ENCODE data around the gene CARHSP1. TPM values are rescaled to one million over a fixed set of nuclear protein-coding genes. Genes with fewer than 3 reads are reported as not detected.
"Not testable (repeated sequence)": the region's sequence is repeated elsewhere in the genome, so short reads cannot be mapped to it uniquely, and the experiment has no call there.

Gene CARHSP1
- total RNA-seq, 1 donor from 2014 or later, result 26.0 TPM

GRCh38 chr16:8846401-8846932 lies 22.3 kb downstream of the CARHSP1 start:
- intact Hi-C loops (cut with DNase I), result no loop called here
- DNase-seq (no peak), ATAC-seq (ENCODE audit: poor library complexity) (no peak)

DNA sequence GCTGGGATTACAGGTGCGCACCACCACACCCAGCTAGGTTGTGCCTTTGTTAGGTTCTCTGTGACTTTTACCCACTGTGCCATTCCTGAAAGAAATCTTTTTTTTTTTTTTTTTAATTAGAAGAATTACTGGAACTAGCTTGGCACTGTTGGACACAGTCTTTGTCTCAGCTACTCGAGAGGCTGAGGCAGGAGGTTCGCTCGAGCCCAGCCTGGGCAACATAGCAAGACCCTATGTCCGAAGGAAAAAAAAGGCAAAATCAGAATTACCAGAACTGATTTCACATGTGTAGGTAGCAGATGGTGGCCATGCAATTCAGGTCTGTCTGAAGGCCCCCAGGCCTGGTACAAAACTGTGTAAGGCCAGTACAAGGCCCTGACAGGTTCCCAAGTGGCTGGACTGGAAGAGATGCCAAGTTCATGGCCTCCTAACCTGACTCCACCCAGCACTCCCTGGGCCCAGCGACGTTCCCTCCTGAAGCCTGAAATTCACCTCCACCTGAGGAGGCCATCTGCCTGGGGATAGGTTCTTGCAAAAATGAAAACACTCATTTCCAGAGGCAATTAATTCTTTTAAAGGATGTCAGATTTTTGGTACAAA lies 23.0 kb downstream of the CARHSP1 start:
- ATAC-seq (ENCODE audit: poor library complexity) (no peak), DNase-seq (no peak)
- intact Hi-C loops (cut with DNase I), result no loop called here

DNA sequence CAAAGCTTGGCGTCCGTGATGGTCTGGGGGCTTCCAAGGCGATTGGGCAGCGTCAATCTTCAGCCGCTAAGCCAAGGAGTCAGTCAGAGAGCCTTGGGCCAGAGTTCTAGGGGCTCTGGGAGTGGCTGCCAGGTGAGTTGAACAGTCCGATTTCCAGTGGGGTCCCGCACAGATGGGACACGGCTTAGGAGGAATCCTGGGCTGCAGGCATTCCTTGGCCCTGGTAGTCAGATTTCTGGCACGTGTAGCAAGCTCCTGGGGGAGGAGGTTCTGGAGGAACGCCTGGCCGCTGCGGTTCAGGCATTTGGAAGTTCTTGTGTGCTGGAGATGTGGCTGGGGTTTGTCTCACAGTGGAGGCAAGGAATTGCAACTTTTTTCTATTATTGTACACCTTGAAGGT lies 25.5 kb downstream of the CARHSP1 start:
- intact Hi-C loops (cut with DNase I); DNase-seq; ATAC-seq (ENCODE audit: poor library complexity): not testable (repeated sequence)

DNA sequence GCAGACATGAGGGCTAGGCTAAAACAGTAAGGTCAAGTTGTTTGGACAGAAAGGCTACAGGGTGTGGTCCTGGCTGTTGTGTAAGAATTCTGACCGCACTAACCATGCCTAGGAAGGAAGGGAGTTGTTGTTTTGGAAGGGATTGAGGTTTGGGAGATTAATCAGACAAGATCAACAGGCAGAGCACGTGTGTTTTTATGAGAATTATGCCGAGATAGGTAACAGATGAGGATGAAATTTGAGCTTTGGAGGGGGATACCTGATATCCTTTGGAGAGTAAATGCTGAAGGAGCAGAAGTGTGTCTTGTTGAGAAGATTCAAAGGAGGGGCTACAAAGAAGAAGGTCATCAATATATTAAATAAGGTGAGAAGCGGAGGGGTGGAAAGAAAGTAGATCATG lies 26.8 kb downstream of the CARHSP1 start:
- ATAC-seq (ENCODE audit: poor library complexity); DNase-seq; intact Hi-C loops (cut with DNase I): not testable (repeated sequence)

- ATAC-seq (ENCODE audit: poor library complexity); intact Hi-C loops (cut with DNase I); DNase-seq: not testable (repeated sequence)
Measured at GRCh38 chr16:8837594-8837993, 31.2 kb downstream of the CARHSP1 start.

GRCh38 chr16:8836797-8837196 lies 32.0 kb downstream of the CARHSP1 start:
- DNase-seq; ATAC-seq (ENCODE audit: poor library complexity); intact Hi-C loops (cut with DNase I): not testable (repeated sequence)

DNA sequence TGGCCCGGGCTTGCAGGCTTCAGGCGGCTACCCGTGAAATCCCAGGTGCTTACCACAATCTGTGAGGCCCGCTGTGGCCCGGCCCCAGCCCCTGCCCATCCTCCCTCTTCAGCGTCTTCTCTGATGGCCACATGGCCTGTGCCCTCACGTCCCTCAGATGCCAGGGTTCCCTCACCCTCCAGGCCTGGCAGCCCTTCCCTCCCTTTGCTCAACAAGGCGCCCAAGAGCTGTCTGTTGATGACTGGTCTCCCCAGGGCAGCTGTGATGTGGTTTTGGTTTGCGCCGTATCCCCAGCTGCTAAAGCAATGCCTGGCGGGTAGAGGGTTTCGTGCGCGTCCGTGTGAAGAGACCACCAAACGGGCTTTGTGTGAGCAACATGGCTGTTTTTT lies 36.1 kb downstream of the CARHSP1 start:
- no peak for DNase-seq
- no peak for ATAC-seq (ENCODE audit: poor library complexity)
- intact Hi-C loops (cut with DNase I), result no loop called here

GRCh38 chr16:8831871-8832716 lies 36.7 kb downstream of the CARHSP1 start:
- ATAC-seq (ENCODE audit: poor library complexity), result no peak
- intact Hi-C loops (cut with DNase I), result no loop called here
- DNase-seq, result no peak

DNA sequence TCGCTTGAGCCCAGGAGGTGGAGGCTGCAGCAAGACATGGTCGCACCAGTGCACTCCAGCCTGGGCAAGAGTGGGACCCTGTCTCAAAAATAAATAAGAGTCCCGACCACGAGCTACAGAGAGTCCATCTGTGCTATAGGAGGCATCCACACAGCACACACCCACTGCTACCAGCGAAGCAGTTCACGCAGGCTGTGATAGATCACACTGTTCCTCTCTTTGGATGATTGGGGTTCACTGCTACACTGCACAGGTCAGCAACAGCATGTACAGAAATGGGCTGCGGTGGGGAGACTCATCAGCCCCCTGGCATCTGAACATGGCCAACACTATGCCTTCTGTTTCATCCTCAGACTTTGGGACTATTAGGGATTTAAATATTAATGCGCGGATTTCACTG lies 37.4 kb downstream of the CARHSP1 start:
- ATAC-seq (ENCODE audit: poor library complexity) (no peak), DNase-seq (no peak)
- intact Hi-C loops (cut with DNase I), result no loop called here

GRCh38 chr16:8828541-8829165 lies 40.2 kb downstream of the CARHSP1 start:
- ATAC-seq (ENCODE audit: poor library complexity) (no peak), DNase-seq (no peak)

GRCh38 chr16:8826278-8826879 lies 42.4 kb downstream of the CARHSP1 start:
- DNase-seq (no peak), ATAC-seq (ENCODE audit: poor library complexity) (no peak)
- intact Hi-C loops (cut with DNase I), result no loop called here

More at GRCh38 chr16:8828541-8829165, 40.2 kb downstream of the CARHSP1 start:
- intact Hi-C loops (cut with DNase I), result no loop called here

DNA sequence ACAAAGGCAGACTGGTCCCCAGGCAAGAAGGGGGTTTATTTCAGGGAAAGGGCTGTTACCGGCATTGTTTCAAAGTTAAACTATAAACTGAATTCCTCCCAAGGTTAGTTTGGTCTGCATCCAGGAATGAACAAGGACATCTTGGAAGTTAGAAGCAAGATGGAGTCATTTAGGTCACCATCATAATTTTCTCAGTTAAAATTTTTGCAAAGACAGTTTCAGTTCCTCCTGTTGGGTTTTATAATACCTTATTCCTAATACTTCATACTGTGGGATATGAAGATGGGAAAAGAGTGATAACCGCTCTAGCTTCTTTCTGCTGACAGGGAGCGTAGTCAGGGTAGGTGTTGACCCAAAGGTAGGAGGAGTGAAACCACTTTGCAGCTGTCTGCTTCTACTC lies 46.4 kb downstream of the CARHSP1 start:
- intact Hi-C loops (cut with DNase I), result no loop called here

DNA sequence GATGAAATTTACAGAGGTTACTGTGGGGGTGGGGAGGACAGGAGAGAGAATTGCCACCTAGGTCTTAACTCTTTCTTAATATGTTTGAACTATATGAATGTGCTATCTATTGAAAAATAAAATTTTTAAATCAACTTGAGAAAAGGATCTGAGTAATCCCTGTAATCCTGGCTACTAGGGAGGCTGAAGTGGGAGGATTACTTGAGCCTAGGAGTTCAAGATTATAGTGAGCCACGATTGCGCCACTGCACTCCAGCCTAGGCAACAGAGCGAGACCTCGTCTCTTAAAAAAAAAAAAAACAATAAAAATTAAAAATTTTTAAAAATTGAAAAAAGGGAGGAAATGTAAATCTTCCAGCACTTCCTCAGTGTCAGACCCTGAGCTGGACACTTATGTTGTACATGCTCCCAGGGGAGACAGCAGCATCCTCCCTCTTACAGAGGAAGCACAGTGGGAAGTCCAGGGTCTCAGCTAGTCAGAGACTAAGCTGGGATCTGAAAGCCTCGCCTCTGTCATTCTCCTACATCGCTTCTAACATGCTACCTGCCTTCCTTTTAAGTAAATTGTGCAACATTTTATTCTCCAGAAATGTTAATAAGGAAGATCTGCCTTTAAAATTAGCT lies 49.3 kb downstream of the CARHSP1 start:
- intact Hi-C loops (cut with DNase I), result no loop called here
- DNase-seq (no peak), ATAC-seq (ENCODE audit: poor library complexity) (no peak)

More for the DNA sequence above, 46.4 kb downstream of the CARHSP1 start:
- ATAC-seq (ENCODE audit: poor library complexity) (no peak), DNase-seq (no peak)

GRCh38 chr16:8818504-8819270 lies 50.1 kb downstream of the CARHSP1 start:
- no peak for ATAC-seq (ENCODE audit: poor library complexity)
- intact Hi-C loops (cut with DNase I), result no loop called here

GRCh38 chr16:8816967-8817655 lies 51.7 kb downstream of the CARHSP1 start:
- DNase-seq, result no peak
- intact Hi-C loops (cut with DNase I), result no loop called here
- no peak for ATAC-seq (ENCODE audit: poor library complexity)

More at GRCh38 chr16:8818504-8819270, 50.1 kb downstream of the CARHSP1 start:
- no peak for DNase-seq

DNA sequence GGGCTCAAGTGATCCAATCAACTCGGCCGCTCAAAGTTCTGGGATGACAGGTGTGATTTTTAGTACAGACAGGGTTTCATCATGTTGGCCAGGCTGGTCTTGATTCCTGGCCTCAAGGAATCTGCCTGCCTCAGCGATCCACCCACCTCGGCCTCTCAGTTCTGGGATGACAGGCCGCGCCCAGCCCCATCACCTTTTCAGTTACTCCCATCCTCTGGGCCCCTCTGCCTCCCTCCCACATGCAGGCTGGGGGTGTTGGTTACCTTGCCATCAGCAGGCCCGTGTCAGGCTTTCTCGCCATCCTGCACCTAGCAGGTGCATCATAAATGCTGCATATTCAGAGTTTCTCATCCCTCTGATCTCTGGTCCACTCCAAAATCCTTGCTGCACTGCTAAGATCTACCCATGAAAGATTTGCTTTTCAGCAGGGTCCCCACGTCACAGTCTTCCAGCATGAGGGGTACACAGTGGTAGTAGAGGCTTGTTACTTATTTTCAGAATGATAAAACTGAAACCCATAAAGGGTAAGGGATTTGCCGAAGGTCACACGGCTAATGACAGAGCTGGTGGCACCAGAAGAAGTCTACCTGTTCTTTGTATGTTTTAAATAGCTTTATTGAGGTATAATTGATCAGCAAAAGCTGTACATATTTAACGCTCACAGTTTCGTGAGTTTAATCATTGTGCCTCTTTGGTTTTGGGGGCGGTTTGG lies 54.6 kb downstream of the CARHSP1 start:
- no peak for DNase-seq
- intact Hi-C loops (cut with DNase I), result no loop called here
- no peak for ATAC-seq (ENCODE audit: poor library complexity)
